Activated CD4-positive, alpha-beta T cell treated with anti-CD3 and anti-CD28 coated beads, Interleukin-2, amount 10 ng/mL, durations not matched to agents 24 days and 14 days (primary cell): ENCODE measurements around the gene GPHN. TPM values are rescaled to one million over a fixed set of nuclear protein-coding genes. Genes with fewer than 3 reads are reported as not detected.

Source experiments
- DNase-seq: peaks from one replicate; pipeline ENCODE4 v3.0.0; 2022
- H3K27ac Mint-ChIP-seq: one replicate; pipeline ENCODE4 v1.8.0; 2022; ENCODE audit warnings: mild to moderate bottlenecking, mixed read lengths
- H3K27me3 Mint-ChIP-seq: one replicate; pipeline ENCODE4 v1.8.0; 2022; ENCODE audit warnings: mixed read lengths
- H3K36me3 Mint-ChIP-seq: one replicate; pipeline ENCODE4 v1.8.0; 2022; ENCODE audit warnings: low read depth, mild to moderate bottlenecking, mixed read lengths
- H3K4me1 Mint-ChIP-seq: one replicate; pipeline ENCODE4 v1.8.0; 2021; ENCODE audit warnings: mixed read lengths
- H3K4me3 Mint-ChIP-seq: one replicate; pipeline ENCODE4 v1.8.0; 2022; ENCODE audit warnings: mild to moderate bottlenecking, moderate library complexity, mixed read lengths
- H3K9me3 Mint-ChIP-seq: one replicate; pipeline ENCODE4 v1.8.0; 2021; ENCODE audit warnings: mixed read lengths
- intact Hi-C: fragments of 100-400 bp; cut with micrococcal nuclease; formaldehyde crosslinking; loops from one replicate; pipeline ENCODE4 v1.15.1; 2023
- total RNA-seq: library from RNA; stranded (reverse); gene quantifications from 2 replicates; pipeline ENCODE4 v1.2.3, GENCODE V29; 2022

GPHN gene
- total RNA-seq, 1 donor from 2014 or later: 44.4 TPM

GRCh38 chr14:66634876-66635275, 126.9 kb downstream of the GPHN start:
- peaks cover 2% of the 10 kb centered on the region for H3K36me3 Mint-ChIP-seq
- no peaks in the 10 kb centered on the region for H3K9me3 Mint-ChIP-seq
- DNase-seq: no peak
- peaks cover 3% of the 10 kb centered on the region for H3K4me1 Mint-ChIP-seq
- intact Hi-C loops: no loop called here
- no peaks in the 10 kb centered on the region for H3K27me3 Mint-ChIP-seq
- no peak overlapping the region for H3K27ac Mint-ChIP-seq
- no peak overlapping the region for H3K4me3 Mint-ChIP-seq

DNA sequence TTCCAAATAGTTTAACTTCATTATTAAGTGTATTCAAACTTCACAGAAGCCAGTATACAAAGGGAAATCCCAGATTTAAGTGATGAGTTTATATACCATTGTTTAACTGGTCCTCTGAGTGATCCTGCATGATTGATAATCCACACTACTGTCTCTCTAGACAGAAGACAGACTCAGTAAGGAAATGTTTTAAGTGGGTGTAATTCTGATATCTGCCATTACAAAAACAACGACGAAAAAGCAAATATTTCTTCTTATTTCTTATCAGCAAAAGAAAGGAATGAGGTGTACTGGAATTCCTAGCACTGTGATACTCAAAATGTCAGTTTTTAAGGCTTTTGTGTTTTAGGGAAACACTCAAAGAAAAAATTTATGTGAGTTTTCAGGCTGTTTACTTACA, 127.5 kb downstream of the GPHN start:
- no peaks in the 10 kb centered on the region for H3K27me3 Mint-ChIP-seq
- H3K27ac Mint-ChIP-seq: no peak overlapping the region
- intact Hi-C loops: no loop called here

DNA sequence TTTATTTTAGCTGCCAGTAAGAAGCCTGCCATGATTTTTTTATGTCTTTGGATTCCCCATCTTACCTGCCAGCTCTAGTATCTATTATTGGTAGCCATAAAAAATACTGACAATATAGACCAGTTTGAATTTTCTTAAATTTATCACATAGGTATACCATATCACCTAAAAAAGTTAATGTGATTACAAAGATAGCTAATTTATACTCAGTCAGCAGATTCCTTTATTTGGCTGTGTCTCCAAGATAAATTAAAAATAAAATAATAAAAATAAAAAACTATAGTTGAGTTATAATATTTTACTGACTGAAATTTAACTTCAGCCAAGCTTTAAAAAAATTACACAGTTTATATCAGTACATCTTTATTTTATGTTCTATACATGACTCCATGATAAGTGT, 128.3 kb downstream of the GPHN start:
- Mint-ChIP-seq H3K27ac (no peak overlapping the region), H3K36me3 (peaks cover 2% of the 10 kb centered on the region), H3K4me3 (no peak overlapping the region), H3K4me1 (peaks cover 3% of the 10 kb centered on the region), H3K27me3 (no peaks in the 10 kb centered on the region), H3K9me3 (no peaks in the 10 kb centered on the region)
- intact Hi-C loops: no loop called here
- DNase-seq: no peak

More for the DNA sequence above, 127.5 kb downstream of the GPHN start:
- no peaks in the 10 kb centered on the region for H3K9me3 Mint-ChIP-seq
- peaks cover 2% of the 10 kb centered on the region for H3K36me3 Mint-ChIP-seq
- peaks cover 3% of the 10 kb centered on the region for H3K4me1 Mint-ChIP-seq
- H3K4me3 Mint-ChIP-seq: no peak overlapping the region
- no peak for DNase-seq

DNA sequence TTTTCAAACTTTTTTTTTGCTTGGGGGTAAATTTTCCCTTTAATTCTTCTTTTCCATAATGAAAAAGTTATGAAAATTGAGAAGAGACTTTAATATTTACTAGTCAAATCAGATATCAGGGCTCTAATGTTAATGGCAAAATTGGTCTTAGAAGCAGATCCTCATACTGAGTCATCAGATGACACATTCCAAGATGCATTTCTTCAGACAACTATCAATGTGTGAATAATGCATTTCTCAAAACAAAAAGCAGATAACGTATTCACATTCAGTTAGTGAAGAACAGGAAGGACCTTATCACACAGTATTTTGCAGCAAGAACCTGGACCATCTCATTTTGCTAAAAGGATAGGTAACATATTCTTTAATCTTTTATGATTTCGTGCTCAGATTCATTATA, 130.7 kb downstream of the GPHN start:
- no peak overlapping the region for H3K4me3 Mint-ChIP-seq
- intact Hi-C loops: no loop called here
- no peaks in the 10 kb centered on the region for H3K36me3 Mint-ChIP-seq
- H3K27me3 Mint-ChIP-seq: no peaks in the 10 kb centered on the region
- no peak overlapping the region for H3K27ac Mint-ChIP-seq
- no peak for DNase-seq
- H3K9me3 Mint-ChIP-seq: no peaks in the 10 kb centered on the region
- H3K4me1 Mint-ChIP-seq: peaks cover 3% of the 10 kb centered on the region

DNA sequence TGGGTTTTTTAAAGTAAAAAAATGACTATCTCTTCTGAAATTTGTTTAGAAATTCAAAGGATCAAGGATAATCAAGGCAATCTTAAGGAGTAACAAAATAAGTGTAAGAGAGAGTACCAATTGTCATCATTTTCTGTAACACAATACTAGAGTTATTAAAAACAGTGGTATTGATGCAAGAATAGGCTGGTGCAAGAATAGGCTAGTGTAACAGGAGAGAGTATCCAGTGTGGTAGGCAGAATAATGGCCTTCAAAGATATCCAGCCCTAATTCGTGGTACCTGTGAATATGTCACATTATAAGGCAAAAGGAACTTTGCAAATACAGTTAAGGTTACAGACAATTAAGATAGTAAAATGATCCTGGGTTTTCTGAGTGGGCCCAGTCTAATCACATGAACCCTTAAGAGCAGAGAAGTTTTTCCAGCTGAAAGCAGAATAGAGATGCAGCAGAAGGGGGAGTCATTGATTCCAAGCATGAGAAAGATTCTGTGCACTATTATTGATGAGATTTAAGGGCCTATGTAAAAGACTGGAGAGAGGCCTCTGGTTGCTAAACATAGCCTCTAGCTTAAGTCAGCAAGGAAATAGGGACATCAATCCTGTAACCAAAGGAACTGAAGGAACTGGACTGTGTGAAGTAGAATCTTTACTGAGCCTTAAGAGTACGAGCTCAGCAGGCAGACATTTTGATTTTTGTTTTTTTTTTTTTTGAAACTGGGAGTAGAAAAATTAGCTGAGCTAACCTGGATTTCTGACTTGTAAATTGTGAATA, 134.1 kb downstream of the GPHN start:
- intact Hi-C loops: no loop called here
- Mint-ChIP-seq H3K27ac (no peak overlapping the region), H3K4me3 (no peak overlapping the region), H3K36me3 (no peaks in the 10 kb centered on the region), H3K27me3 (no peaks in the 10 kb centered on the region), H3K4me1 (peaks cover 6% of the 10 kb centered on the region), H3K9me3 (no peaks in the 10 kb centered on the region)
- no peak for DNase-seq

- peaks cover 6% of the 10 kb centered on the region for H3K4me1 Mint-ChIP-seq
- H3K9me3 Mint-ChIP-seq: no peaks in the 10 kb centered on the region
- no peaks in the 10 kb centered on the region for H3K27me3 Mint-ChIP-seq
- DNase-seq: no peak
- H3K36me3 Mint-ChIP-seq: no peaks in the 10 kb centered on the region
- H3K27ac Mint-ChIP-seq: no peak overlapping the region
- H3K4me3 Mint-ChIP-seq: no peak overlapping the region
- intact Hi-C loops: no loop called here
These were observed 135.4 kb downstream of the GPHN start for GRCh38 chr14:66643344-66643743.

- intact Hi-C loops: no loop called here
- Mint-ChIP-seq H3K4me3 (no peak overlapping the region), H3K4me1 (peaks cover 16% of the 10 kb centered on the region), H3K27me3 (no peaks in the 10 kb centered on the region), H3K27ac (no peak overlapping the region), H3K36me3 (no peaks in the 10 kb centered on the region), H3K9me3 (no peaks in the 10 kb centered on the region)
- DNase-seq: no peak
These were observed 137.8 kb downstream of the GPHN start for GRCh38 chr14:66645716-66646115.

GRCh38 chr14:66649498-66649897, 141.6 kb downstream of the GPHN start:
- H3K4me3 Mint-ChIP-seq: no peak overlapping the region
- no peak overlapping the region for H3K27ac Mint-ChIP-seq
- peaks cover 21% of the 10 kb centered on the region for H3K4me1 Mint-ChIP-seq
- intact Hi-C loops: no loop called here
- H3K36me3 Mint-ChIP-seq: no peaks in the 10 kb centered on the region
- peak; percentile 62 for DNase-seq
- no peaks in the 10 kb centered on the region for H3K27me3 Mint-ChIP-seq
- no peaks in the 10 kb centered on the region for H3K9me3 Mint-ChIP-seq

- Mint-ChIP-seq H3K9me3 (peaks cover 2% of the 10 kb centered on the region), H3K4me1 (peaks cover 21% of the 10 kb centered on the region), H3K27me3 (no peaks in the 10 kb centered on the region), H3K36me3 (no peaks in the 10 kb centered on the region), H3K4me3 (no peak overlapping the region), H3K27ac (no peak overlapping the region)
- intact Hi-C loops: no loop called here
- DNase-seq: no peak
These were observed 142.6 kb downstream of the GPHN start for GRCh38 chr14:66650491-66650911.

DNA sequence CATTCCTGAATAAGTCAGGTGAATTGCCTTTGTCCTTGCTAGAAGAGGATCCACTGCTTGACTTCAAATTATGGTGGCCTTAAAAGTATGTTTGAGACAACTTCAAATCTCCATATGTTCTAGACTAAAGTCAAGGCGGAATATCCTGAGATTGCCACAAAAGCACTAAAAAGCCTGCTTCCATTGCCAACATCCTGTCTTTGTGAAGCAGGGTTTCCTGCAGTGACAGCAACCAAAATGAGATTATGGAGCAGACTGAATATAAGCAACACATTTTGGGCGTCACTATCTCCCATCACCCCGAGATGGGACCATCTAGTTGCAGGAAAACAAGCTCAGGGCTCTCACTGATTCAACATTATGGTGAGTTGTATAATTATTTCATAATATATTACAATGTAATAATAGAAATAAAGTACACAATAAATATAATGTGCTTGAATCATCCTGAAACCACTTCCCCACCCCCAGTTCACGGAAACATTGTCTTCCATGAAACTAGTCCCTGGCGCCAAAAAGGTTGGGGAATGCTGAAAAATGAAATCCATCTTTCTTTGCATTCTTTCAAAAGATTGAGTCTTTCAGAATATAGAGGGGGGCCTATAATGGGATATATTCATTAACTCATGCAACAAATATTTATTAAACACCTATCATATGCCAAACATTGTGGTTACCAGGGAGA, 143.7 kb downstream of the GPHN start:
- no peak overlapping the region for H3K27ac Mint-ChIP-seq
- no peak for DNase-seq
- H3K9me3 Mint-ChIP-seq: peaks cover 10% of the 10 kb centered on the region
- H3K27me3 Mint-ChIP-seq: no peaks in the 10 kb centered on the region
- H3K36me3 Mint-ChIP-seq: peaks cover 5% of the 10 kb centered on the region
- intact Hi-C loops: no loop called here
- peaks cover 16% of the 10 kb centered on the region for H3K4me1 Mint-ChIP-seq
- H3K4me3 Mint-ChIP-seq: no peak overlapping the region

GRCh38 chr14:66652525-66653106, 144.7 kb downstream of the GPHN start:
- Mint-ChIP-seq H3K27ac (no peak overlapping the region), H3K9me3 (peaks cover 10% of the 10 kb centered on the region), H3K4me3 (no peak overlapping the region), H3K36me3 (peaks cover 5% of the 10 kb centered on the region), H3K4me1 (peaks cover 16% of the 10 kb centered on the region), H3K27me3 (no peaks in the 10 kb centered on the region)
- DNase-seq: no peak
- intact Hi-C loops: no loop called here

DNA sequence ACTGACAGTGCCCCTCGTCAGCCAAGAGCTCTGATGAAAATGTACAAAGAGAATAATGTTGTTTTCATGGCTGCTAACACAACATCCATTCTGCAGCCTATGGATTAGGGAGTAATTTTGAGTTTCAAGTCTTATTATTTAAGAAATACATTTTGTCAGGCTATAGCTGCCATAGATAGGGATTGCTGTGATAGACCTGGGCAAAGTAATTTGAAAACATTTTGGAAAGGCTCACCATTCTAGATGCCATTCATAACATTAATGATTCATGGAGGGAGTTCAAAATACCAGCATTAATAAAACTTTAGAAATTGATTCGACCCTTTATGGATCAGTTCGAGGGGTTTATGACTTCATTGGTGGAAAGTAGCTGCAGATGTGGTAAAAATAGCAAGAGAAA, 149.8 kb downstream of the GPHN start:
- Mint-ChIP-seq H3K27ac (no peak overlapping the region), H3K4me1 (no peaks in the 10 kb centered on the region), H3K36me3 (peaks cover 5% of the 10 kb centered on the region), H3K27me3 (no peaks in the 10 kb centered on the region), H3K9me3 (peaks cover 14% of the 10 kb centered on the region), H3K4me3 (no peak overlapping the region)
- intact Hi-C loops: no loop called here
- no peak for DNase-seq

DNA sequence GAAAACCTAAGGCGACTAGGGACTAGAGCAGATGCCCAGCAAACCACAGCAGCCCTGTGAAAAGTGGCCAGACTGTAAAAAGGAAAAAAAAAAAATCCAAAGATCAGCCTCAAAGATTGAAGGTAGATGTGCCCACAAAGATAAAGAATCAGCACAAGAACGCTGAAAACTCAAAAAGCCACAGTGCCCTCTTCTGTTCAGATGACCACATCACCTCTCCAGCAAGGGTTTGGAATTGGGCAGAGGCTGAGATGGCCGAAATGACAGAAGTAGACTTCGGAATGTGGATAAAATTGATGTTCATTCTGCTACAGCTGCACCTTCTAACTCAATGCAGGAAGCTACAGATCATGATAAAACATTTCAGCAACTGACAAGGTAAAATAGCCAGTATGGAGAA, 154.4 kb downstream of the GPHN start:
- H3K4me3 Mint-ChIP-seq: no peak overlapping the region
- H3K9me3 Mint-ChIP-seq: peaks cover 21% of the 10 kb centered on the region
- intact Hi-C loops: no loop called here
- no peak for DNase-seq
- no peaks in the 10 kb centered on the region for H3K27me3 Mint-ChIP-seq
- H3K36me3 Mint-ChIP-seq: no peaks in the 10 kb centered on the region
- no peak overlapping the region for H3K27ac Mint-ChIP-seq
- H3K4me1 Mint-ChIP-seq: no peaks in the 10 kb centered on the region

DNA sequence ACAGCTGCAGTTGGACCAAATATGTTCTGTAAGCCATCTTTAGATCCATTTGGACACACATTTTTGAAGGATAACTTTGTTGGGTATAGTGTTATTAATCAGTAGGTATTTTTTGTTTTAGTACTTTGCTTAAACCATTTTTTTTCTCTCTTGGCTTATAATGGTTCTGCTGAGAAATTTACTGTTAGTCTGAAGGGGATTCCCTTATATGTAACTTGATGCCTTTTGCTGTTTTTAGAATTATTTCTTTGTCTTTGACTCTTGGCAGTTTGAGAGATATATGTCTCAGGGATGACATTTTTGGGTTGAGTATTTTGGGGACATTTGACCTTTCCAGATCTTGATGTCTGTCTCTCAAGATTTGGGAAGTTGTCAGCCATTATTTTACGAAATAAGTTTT, 169.8 kb downstream of the GPHN start:
- intact Hi-C loops: no loop called here
- Mint-ChIP-seq H3K27me3 (no peaks in the 10 kb centered on the region), H3K4me3 (no peak overlapping the region), H3K36me3 (peaks cover 16% of the 10 kb centered on the region), H3K27ac (no peak overlapping the region), H3K4me1 (no peaks in the 10 kb centered on the region), H3K9me3 (peaks cover 29% of the 10 kb centered on the region)
- no peak for DNase-seq
